ENCODE measurements around the gene INO80B.
"Not testable (repeated sequence)": the region's sequence is repeated elsewhere in the genome, so short reads cannot be mapped to it uniquely, and the experiment has no call there.

- TF ChIP-seq EP300, CTCF, POLR2A (IDR thresholded peaks at IDR 0.05): not testable (repeated sequence)
Measured at GRCh38 chr2:74459503-74460118, 4.7 kb downstream of the INO80B start.
